ENCODE data around the gene TMEM167B. TPM values are rescaled to one million over a fixed set of nuclear protein-coding genes. Genes with fewer than 3 reads are reported as not detected.

TMEM167B gene
- total and polyA plus RNA-seq, 2 of the 8 experiments (the other 6 are each of a cell fraction or from before 2014, with no cell fraction given) = 3.6 to 14.8 TPM

- no peak for FAIRE-seq
- DNase-seq (ENCODE audit: low read depth in 1 of 2, low spot score in 2 of 2) = no peak
- H2BK12ac ChIP-seq (ENCODE audit: low read depth, low read length) = no peak overlapping the region
- ChIA-PET CTCF (ENCODE audit: partially characterized antibody) (interaction anchor here (1.1 to 1.2 kb wide), 2 partner anchors 51 to 53 kb away, joined by 3 to 5 read pairs; a partner anchor contains a TSS), POLR2A (ENCODE audit: partially characterized antibody) (interaction anchor here (3.0 kb wide), 1 partner anchor 41 kb away, joined by 10 read pairs; no protein-coding TSS in a partner anchor)
- H3K36me3 ChIP-seq (ENCODE audit: control insufficient read depth in 2 of 4, insufficient read depth in 4 of 4, low read length in 3 of 4) = peaks cover 0 to 8% (median 2%) of the 10 kb centered on the region in 4 experiments; a peak in 3 of 8 replicates
- no peak overlapping the region for H3K9ac ChIP-seq (replicated peaks in 1 of 4; ENCODE audit: extremely low read depth in 1 of 4, low read depth in 3 of 4, low read length in 3 of 4)
- H3K4me2 ChIP-seq (ENCODE audit: insufficient read depth in 1 of 2, low read depth in 2 of 2, low read length in 2 of 2) = no peak overlapping the region
- H3K79me1 ChIP-seq (ENCODE audit: low read depth, low read length) = no peaks in the 10 kb centered on the region
- no peaks in the 10 kb centered on the region for H3K23me2 ChIP-seq (ENCODE audit: low read depth, low read length)
- no peak overlapping the region for H3K4ac ChIP-seq (replicated peaks; ENCODE audit: insufficient read length, low read depth, low read length)
- no peak overlapping the region for H2BK15ac ChIP-seq (ENCODE audit: low read length)
- H3K23ac ChIP-seq (ENCODE audit: insufficient read length) = no peak overlapping the region
- H4K5ac ChIP-seq (ENCODE audit: insufficient read length, low read depth, low read length) = no peak overlapping the region
- no peak overlapping the region for H3K18ac ChIP-seq (ENCODE audit: extremely low read depth, low read length)
- no peaks in the 10 kb centered on the region for H4K20me1 ChIP-seq (replicated peaks in 1 of 2; ENCODE audit: control insufficient read depth in 1 of 2, insufficient read depth in 2 of 2, low read length in 2 of 2)
- no peaks in the 10 kb centered on the region for H3K27me3 ChIP-seq (replicated peaks in 1 of 4; ENCODE audit: control insufficient read depth in 3 of 4, extremely low read depth in 1 of 4, insufficient read depth in 3 of 4, low read length in 3 of 4)
- H2BK5ac ChIP-seq (ENCODE audit: low read depth, low read length) = no peak overlapping the region
- H2BK20ac ChIP-seq (ENCODE audit: low read length) = no peak overlapping the region
- no peaks in the 10 kb centered on the region for H3K79me2 ChIP-seq (ENCODE audit: control insufficient read depth in 1 of 2, insufficient read depth in 2 of 2, low read length in 2 of 2)
- no peak overlapping the region for H4K8ac ChIP-seq (ENCODE audit: extremely low read depth, insufficient read depth, low read length)
- no peak overlapping the region for H3K14ac ChIP-seq (ENCODE audit: insufficient read length)
- no peak overlapping the region for H2BK120ac ChIP-seq (replicated peaks; ENCODE audit: low read depth, low read length)
- no peak overlapping the region for H4K91ac ChIP-seq (replicated peaks; ENCODE audit: insufficient read length, low read length)
- H2AFZ ChIP-seq (ENCODE audit: low read length) = no peak overlapping the region
- H3K56ac ChIP-seq (replicated peaks; ENCODE audit: insufficient read length, low read depth, low read length) = no peak overlapping the region
- H3K27ac ChIP-seq (ENCODE audit: low read depth, low read length) = no peak overlapping the region
- no peak overlapping the region for H3K4me3 ChIP-seq (ENCODE audit: extremely low read depth in 1 of 4, insufficient read depth in 2 of 4, low read depth in 3 of 4, low read length in 4 of 4)
- no peak overlapping the region for H2AK5ac ChIP-seq (ENCODE audit: low read depth, low read length)
- no peaks in the 10 kb centered on the region for H3K4me1 ChIP-seq (replicated peaks in 1 of 4; ENCODE audit: control insufficient read depth in 3 of 4, insufficient read depth in 4 of 4, low read length in 3 of 4)
- H3K9me3 ChIP-seq (ENCODE audit: insufficient read depth in 2 of 2, low read depth in 1 of 2, low read length in 1 of 2) = no peaks in the 10 kb centered on the region
- TF ChIP-seq CEBPB (IDR thresholded peaks at IDR 0.05; ENCODE audit: low read depth, low read length) (no peak), CHD2 (IDR thresholded peaks at IDR 0.05; ENCODE audit: low read length) (no peak), GABPA (IDR thresholded peaks at IDR 0.05; ENCODE audit: borderline replicate concordance, insufficient read depth, low read length) (no peak), RNF2 (IDR thresholded peaks at IDR 0.05; ENCODE audit: borderline replicate concordance, low read depth, low read length, missing control alignments, poor library complexity, severe bottlenecking) (no peak), CTBP2 (IDR thresholded peaks at IDR 0.05; ENCODE audit: borderline replicate concordance, insufficient read depth, insufficient read length, low read length) (no peak), RBBP5 (IDR thresholded peaks at IDR 0.05; ENCODE audit: borderline replicate concordance, low read depth, low read length) (no peak), KDM1A (IDR thresholded peaks at IDR 0.05; ENCODE audit: borderline replicate concordance, low read length) (no peak), POU5F1 (IDR thresholded peaks at IDR 0.05; ENCODE audit: low read depth, low read length) (no peak)
Observed at GRCh38 chr1:109059026-109059425, 31.5 kb upstream of the TMEM167B start.

All from H1 (cell line).